ENCODE data around the gene PTPN3. TPM values are rescaled to one million over a fixed set of nuclear protein-coding genes. Genes with fewer than 3 reads are reported as not detected.
A peak's percentile ranks its signal among the peaks of the same experiment; 100 is the strongest.

PTPN3 gene
- total and polyA plus RNA-seq, 12 donors, result 3.1 to 70.7 (median 49.6) TPM

DNA sequence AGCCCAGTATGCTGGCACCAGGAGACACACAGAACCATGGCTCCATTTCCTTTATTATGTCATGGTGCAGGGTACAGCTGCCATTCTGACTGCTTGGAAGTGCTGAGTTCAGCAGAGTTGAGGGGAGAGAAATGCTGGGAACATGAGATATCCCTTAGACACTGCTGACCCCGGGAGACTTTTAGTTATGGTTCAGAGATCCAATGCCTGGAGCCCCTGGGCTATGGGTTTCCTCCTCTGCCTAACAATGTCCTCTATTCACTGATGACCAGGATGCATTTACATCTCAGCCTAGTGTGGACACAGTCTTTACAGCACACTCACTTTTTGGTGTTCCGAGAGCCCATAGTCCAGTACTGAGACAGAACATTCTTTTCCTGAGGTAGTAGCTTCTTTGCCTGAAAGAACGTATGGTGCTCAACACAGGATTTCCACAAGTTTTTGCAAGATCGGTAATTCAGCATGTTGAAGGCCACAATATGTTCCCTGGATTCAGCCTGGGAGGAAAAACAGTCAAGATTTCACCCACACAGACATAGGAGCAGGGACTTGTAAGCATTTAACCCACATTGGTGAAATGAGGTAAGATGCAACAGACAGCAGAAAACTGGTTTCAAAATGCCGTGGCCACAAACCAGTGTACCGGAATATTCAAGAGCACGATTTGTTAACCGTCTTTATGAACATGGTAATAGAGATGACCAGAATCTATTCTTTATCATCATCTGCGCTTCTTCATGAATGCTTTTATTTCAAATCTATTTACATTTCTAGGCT lies 71.3 kb downstream of the PTPN3 start:
- WGBS, 2 donors, result 86 to 90% methylated on average over 9 of the region's 9 CpGs
- DNase-seq (no peak), ATAC-seq (no peak)
- Histone ChIP-seq H3K9me3 (no peaks in the 10 kb centered on the region), H3K27me3 (no peaks in the 10 kb centered on the region), H3K27ac (peak overlapping the region in 5 of 10 donors; percentile 5 to 83 (median 78)), H3K4me1 (peaks cover 0 to 49% (median 12%) of the 10 kb centered on the region in 9 donors), H3K4me3 (peak overlapping the region in 7 of 10 donors; percentile 21 to 51 (median 42)), H3K36me3 (peaks cover 0 to 6% (median 0%) of the 10 kb centered on the region in 9 donors)
- intact Hi-C loops (cut with DNase I), result no loop called here
- TF ChIP-seq, protein P1, sequence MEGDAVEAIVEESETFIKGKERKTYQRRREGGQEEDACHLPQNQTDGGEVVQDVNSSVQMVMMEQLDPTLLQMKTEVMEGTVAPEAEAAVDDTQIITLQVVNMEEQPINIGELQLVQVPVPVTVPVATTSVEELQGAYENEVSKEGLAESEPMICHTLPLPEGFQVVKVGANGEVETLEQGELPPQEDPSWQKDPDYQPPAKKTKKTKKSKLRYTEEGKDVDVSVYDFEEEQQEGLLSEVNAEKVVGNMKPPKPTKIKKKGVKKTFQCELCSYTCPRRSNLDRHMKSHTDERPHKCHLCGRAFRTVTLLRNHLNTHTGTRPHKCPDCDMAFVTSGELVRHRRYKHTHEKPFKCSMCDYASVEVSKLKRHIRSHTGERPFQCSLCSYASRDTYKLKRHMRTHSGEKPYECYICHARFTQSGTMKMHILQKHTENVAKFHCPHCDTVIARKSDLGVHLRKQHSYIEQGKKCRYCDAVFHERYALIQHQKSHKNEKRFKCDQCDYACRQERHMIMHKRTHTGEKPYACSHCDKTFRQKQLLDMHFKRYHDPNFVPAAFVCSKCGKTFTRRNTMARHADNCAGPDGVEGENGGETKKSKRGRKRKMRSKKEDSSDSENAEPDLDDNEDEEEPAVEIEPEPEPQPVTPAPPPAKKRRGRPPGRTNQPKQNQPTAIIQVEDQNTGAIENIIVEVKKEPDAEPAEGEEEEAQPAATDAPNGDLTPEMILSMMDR (IDR thresholded peaks at IDR 0.05), result no peak

DNA sequence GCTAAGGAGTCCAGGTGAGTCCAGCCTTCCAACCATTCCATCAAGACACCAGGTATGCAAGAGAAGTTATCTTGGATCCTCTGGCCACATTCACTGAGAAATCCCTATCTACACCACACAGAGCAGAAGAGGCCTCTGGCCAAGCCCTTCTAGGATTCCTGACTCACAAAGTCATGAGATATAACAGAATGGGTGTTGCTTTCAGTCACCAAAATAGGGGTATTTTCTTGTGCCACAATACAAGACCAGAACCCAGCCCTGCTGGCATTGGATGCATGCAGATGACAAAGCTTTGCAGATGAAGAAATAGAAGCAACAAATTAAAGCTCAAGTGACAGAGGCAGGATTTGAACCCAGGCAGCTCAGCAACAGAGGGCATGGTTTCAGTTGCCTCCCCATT lies 73.5 kb downstream of the PTPN3 start:
- Histone ChIP-seq H3K4me1 (peaks cover 0 to 55% (median 14%) of the 10 kb centered on the region in 9 donors), H3K27me3 (no peaks in the 10 kb centered on the region), H3K36me3 (peaks cover 0 to 6% (median 0%) of the 10 kb centered on the region in 9 donors), H3K27ac (peak overlapping the region in 6 of 10 donors; percentile 15 to 92 (median 44)), H3K9me3 (no peaks in the 10 kb centered on the region), H3K4me3 (no peak overlapping the region)
- TF ChIP-seq, protein P1 (IDR thresholded peaks at IDR 0.05), result no peak
- intact Hi-C loops (cut with DNase I), result loop anchor here in 2 of 10 donors (5.0 kb wide), 1 partner anchor 48 kb away; no protein-coding TSS in a partner anchor
- ATAC-seq, result peak in 1 of 8 donors; percentile 10
- no peak for DNase-seq

DNA sequence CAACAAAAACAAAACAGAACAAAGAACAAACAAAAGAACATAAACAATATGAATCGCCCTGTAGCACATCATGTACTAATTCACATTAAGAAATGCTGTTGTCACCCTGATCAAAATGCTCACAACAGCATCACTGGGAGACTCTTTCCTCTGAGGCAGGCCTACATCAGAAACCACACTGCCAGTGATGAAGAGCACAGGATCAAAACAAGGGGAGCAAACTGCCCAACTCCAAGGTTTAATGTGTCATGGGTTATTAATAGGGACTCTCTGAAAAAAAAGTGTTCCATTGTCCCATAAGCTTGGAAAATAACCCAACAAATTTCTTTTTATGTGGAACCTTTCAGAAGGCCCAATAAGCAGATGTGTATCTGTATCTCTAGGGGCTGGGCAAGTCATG lies 74.2 kb downstream of the PTPN3 start:
- Histone ChIP-seq H3K4me1 (peaks cover 0 to 50% (median 14%) of the 10 kb centered on the region in 9 donors), H3K27ac (peak overlapping the region in 7 of 10 donors; percentile 15 to 92 (median 55)), H3K27me3 (no peaks in the 10 kb centered on the region), H3K4me3 (no peak overlapping the region), H3K9me3 (no peaks in the 10 kb centered on the region), H3K36me3 (peaks cover 0 to 12% (median 0%) of the 10 kb centered on the region in 9 donors)
- 86 to 87% methylated on average over 1 of the region's 1 CpG for WGBS, 2 donors
- intact Hi-C loops (cut with DNase I), result loop anchor here in 2 of 10 donors (5.0 kb wide), 1 partner anchor 48 kb away; no protein-coding TSS in a partner anchor
- TF ChIP-seq, protein P1 (IDR thresholded peaks at IDR 0.05), result no peak
- DNase-seq (no peak), ATAC-seq (peak in 4 of 8 donors; percentile 29 to 41 (median 33))

GRCh38 chr9:109422641-109423040 lies 75.5 kb downstream of the PTPN3 start:
- 51 to 56% methylated on average over 7 of the region's 7 CpGs for WGBS, 2 donors
- H3K4me3 ChIP-seq, result no peak overlapping the region
- H3K27ac ChIP-seq, result peak overlapping the region in 8 of 10 donors; percentile 21 to 92 (median 58)
- H3K27me3 ChIP-seq, result no peaks in the 10 kb centered on the region
- TF ChIP-seq, protein P1 (IDR thresholded peaks at IDR 0.05), result no peak
- peaks cover 0 to 60% (median 14%) of the 10 kb centered on the region in 9 donors for H3K4me1 ChIP-seq
- intact Hi-C loops (cut with DNase I), result loop anchor here in 2 of 10 donors (5.0 kb wide), 1 partner anchor 50 kb away; no protein-coding TSS in a partner anchor
- DNase-seq (no peak), ATAC-seq (no peak)
- H3K9me3 ChIP-seq, result no peaks in the 10 kb centered on the region
- peaks cover 0 to 19% (median 0%) of the 10 kb centered on the region in 9 donors for H3K36me3 ChIP-seq

Data from heart right ventricle (tissue), 16 donors.